Measurements from ENCODE around the gene HIC1. TPM values are rescaled to one million over a fixed set of nuclear protein-coding genes. Genes with fewer than 3 reads are reported as not detected.

HIC1 gene
- total RNA-seq, 1 donor from 2014 or later, result 9.9 TPM

DNA sequence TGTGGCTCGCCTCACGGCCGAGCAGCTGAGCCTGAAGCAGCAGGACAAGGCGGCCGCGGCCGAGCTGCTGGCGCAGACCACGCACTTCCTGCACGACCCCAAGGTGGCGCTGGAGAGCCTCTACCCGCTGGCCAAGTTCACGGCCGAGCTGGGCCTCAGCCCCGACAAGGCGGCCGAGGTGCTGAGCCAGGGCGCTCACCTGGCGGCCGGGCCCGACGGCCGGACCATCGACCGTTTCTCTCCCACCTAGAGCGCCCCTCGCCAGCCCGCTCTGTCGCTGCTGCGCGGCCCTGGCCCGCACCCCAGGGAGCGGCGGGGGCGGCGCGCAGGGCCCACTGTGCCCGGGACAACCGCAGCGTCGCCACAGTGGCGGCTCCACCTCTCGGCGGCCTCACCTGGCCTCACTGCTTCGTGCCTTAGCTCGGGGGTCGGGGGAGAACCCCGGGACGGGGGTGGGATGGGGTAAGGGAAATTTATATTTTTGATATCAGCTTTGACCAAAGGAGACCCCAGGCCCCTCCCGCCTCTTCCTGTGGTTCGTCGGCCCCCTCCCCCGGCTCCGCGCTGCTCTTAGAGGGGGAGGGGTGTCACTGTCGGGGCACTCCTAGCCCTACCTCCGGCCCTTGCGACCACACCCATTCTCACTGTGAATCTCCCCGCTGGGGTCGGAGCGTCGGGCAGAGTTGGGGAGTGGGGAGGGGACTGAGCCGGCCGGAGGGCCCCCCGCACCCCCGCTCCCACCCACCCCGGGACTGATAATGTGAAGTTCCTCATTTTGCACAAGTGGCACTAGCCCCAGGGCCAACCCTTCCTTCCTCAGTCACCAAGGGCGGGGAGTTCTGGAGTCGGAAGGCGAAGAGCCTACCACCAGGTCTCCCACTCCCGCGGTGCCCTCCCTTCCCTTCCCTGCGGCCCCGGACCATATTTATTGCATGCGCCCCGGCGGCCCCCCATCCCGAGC, 4.0 kb downstream of the HIC1 start:
- peak; percentile 78 for ATAC-seq

DNA sequence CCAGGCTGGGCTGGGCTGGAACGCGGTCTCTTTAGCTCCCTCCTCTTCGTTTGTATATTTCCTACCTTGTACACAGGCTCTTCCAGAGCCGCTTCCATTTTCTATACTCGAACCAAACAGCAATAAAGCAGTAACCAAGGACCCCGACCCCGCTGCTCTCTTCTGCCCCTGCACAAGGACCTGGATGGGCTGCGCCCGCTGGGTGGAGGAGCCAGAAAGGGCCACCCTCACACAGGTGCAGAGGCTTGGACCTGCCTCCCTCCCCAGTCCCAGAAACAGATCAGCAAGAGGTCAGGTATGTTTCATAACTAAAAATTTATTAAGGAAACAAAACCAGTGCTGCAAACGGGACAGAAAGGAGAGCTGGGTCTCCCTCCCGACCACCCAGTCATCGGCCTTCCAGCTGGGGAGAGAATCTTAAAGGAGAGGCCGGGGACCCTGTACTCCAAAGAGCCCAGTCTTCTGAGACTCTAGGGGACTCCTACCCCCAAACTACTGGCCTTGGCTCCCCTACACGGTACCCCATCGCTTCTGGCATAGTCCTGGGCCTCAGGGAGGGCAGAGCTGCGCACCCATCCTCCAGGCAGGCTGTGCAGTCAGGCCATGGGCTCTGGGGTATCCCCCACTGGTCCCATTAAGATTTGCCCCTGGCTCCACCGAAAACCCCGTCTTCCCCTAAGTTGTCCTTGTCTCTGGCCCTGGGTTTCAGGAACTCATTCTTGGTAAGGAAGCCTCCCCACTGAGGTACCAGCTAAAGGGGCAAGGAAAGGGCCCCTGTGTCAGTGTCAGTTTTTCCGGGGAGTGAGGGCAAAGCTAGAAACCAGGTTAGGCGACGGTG, 4.9 kb downstream of the HIC1 start:
- DNase-seq (ENCODE audit: low spot score) (no peak), ATAC-seq (no peak)

More for the DNA sequence above, 4.0 kb downstream of the HIC1 start:
- DNase-seq (ENCODE audit: low spot score), result peak; percentile 87

DNA sequence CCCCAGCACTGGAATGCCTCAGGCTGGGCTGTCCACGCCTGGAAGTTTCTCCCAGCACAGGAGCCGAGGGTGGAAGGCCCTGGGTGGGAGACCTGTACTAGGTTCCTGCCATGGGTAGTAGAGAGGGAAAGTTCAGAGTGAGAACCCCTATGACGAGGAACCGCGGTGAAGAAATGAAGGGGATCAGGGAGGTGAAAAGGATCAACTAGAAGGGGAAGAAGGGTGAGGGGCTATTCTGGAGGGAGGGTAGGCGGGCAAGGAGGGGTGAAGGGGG, 5.4 kb downstream of the HIC1 start:
- ATAC-seq (no peak), DNase-seq (ENCODE audit: low spot score) (no peak)

DNA sequence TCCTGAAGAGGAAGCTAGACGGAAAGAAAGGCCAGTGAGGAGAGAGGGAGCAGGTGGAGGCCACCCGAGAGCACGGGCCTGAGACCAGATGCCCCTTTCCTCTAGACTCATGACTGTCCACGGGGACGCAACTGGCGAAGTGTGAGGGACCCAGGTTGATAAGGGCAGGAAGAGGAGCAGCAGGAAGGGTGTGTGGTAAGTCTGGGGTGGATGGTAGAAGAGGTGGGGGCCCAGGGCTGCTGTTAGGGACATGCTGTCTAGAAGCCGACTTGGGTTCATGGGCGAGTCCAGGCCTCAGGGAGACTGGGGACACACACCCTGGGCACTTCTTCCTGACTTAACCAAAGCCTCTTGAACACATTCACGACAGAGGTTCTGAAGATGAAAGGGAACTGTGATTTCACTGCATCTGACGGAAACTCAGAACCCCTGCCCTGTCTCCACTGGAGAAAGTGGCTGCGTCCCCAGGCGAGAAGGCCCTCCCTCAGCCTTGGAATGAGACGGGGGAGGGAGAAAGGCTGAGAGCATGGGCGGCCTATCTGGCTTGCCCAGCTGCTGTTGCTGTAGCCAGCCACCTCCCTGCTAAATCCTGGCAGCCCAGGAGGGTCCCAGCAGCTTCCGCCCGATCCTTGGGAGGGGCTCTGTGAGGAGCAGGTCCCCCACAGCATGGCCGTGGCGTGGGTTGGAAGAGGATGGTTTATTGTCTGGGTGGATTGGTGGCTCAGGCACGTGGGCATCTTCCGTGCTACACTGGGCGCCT, 6.0 kb downstream of the HIC1 start:
- ATAC-seq (no peak), DNase-seq (ENCODE audit: low spot score) (no peak)

DNA sequence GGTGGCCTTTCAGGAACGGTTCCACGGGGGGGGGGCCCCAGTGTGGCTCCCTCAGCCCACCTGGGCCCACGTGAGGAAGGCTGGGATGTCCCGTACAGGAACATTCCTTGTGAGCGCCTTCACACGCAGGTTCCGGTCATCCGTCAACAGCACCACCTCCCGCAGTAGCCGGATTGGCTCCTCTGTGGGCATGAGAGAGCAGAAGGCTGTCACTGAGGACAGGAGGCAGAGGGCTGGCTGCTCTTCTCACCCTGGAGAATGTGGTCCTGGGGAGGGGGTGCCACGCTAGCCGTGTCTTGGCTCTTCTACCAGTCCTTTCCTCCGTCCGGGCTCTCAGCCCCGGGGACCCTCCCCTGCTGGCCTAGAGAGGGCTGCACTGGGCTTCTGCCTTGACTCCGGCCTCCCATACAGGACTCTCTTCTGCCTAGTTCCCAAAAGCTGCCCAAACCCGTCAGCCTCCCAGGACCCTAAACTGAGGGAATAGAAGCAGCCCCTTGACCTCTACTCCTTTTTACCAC, 6.6 kb downstream of the HIC1 start:
- no peak for DNase-seq (ENCODE audit: low spot score)
- no peak for ATAC-seq

DNA sequence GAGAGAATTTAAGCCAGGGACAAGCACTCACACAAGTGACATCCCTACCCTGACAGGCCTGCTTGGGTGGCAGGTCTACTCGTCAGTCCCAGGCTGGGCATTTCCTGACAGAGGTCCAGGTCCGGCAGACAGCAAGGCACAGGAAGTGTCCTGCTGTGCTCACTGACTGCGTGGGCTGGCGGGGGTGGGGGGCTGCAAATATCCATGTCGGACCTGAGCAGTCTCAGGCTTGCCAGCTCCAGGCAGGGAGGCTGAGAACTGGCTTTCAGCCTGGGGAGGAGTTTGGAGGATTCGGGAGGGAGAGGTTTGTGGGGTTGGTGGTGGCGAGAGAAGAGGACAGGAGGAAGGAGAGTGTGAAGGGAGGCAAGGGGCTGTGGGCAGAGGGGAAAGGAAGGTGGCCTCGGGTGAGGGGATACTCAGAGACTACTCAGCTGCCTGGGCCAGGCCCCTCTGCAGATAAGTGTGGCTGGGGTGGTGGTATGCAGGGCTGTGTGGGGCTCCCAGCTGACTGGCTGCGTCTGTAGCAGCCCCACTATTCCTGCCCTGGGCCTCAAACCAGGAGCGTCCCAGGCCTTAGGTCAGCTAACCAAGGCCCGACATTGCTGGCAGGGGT, 7.8 kb downstream of the HIC1 start:
- ATAC-seq (no peak), DNase-seq (ENCODE audit: low spot score) (no peak)

DNA sequence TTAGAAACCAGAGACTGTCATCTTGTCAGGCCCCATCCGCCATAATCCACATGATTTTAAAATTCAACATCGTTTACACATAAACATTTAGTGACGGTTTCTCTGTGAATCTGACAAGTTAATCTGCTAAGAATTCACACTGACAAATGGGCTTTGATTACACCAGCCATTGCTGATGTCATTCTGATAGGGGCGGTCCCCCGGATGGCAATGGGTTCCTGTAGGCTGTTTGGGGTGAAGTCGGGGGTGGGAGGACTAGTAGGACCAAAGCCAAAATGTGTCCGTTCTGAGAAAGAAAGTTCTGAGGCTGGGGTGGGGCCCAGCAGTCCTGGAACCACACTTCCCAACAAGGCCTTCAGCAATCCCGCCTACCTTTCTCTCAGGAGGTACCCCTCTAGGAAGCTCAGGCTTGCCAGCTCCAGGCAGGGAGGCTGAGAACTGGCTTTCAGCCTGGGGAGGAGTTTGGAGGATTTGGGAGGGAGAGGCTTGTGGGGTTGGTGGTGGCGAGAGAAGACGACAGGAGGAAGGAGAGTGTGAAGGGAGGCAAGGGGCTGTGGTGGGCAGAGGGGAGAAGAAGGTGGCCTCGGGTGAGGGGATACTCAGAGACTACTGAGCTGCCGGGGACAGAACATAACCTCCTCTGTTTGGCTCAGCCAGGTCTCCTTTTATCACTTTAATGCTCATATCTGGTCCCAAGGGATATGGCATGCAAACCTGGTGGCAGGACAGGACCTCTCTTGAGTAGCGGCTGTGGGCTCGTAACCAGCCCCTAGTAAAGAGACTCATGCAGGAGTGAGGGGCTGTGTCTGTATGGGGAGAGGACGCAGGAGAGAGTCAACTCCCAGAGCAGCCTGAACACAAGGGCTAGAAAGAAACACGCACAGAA, 8.6 kb downstream of the HIC1 start:
- ATAC-seq (no peak), DNase-seq (ENCODE audit: low spot score) (no peak)

DNA sequence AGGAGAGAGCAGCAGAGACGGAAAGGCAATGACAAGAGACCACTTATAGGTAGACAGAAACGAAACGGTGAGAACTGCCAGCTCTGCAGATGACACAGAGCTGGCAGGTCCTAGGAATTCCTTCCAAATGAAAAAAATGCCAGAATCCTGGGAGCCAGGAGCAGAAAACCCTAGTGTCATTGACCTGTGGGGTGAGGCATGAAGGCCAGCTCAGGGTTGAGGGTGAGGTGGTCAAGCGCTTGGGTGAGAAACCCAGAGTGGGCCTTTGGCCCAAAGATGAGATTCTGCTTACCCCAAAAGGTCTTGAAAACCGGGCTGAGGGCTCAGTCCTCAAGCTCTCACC, 9.2 kb downstream of the HIC1 start:
- ATAC-seq, result peak; percentile 32
- no peak for DNase-seq (ENCODE audit: low spot score)

DNA sequence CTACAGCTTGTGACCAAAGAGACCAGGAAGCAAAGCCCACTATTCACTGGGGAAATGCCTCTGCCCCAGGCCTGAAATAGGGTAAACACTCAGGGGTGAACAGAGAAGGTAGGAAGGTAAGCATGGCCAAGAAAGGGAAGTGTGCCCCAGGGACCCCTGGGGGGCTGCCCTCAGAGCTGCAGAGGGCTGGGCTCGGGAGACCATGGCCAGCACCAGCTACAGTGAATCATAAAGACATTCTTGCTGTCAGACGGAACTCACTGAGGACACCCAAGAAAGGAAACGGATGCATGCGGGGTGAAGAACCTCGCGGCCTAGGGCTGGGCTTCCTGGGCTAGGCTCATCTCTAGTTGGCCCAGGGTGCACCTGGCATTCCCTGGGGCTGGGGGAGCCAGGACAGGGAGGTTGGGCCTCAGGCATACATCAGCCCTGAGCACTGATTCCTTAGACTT, 9.6 kb downstream of the HIC1 start:
- no peak for DNase-seq (ENCODE audit: low spot score)

DNA sequence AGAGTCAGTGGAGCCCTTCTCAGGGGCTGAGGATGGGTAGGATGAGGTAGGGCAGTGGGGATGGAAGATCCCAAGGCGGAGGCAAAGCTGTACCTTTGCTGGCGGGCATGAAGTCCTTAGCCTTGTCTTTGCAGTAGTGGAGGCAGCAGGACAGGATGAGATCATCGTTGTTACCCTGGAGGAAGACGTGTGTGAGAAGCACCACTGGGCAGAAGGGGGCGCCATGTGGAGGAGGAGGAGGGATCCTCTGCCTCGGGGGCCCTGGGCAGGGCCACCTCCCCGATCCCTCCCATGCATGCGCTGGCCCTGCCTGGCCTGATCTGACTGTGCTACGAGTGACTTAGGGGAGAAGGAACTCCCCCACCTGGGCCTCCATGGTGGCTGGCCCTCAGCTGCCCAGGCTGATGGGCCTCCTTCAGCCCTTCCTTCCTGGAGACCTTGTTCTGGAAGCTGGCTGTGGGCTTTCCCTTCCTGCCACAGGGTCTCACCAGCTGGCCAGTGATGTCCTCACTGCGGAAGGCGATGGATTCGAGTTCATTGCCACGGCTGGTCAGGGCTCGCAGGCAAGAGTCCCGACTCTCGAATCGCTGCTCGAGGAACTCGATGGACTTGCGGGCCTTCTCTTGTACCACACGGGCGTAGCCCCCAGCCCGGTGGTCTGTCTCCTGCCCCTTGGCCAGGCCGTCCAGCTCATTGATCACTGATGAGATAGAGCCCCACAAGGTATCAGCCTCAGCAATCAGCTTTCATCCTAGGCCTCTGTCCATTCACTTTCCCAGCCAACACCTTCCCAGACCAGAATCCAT, 10.3 kb downstream of the HIC1 start:
- DNase-seq (ENCODE audit: low spot score), result no peak
- ATAC-seq, result peak; percentile 8

More for the DNA sequence above, 9.6 kb downstream of the HIC1 start:
- peak; percentile 4 for ATAC-seq

DNA sequence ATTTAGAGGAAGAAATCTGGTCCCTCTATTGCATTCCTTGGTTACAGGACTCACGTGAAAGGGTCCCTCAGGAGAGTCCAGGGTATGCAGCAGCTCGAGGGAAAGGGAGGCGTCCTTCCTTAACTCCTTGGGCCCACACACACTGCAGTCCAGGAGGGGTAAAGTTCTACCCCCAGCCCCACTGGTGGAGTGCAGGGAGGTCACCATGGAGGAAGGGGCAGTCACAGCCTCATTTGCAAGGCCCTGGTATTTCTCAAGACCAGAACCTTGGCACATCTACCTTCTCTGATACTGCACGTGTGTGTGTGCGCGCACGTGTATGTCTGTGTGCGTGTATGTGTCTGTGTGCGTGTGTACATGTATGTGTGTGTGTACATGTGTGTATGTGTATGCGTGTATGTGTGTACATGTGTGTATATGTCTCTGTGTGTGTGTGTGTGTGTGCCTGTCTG, 11.1 kb downstream of the HIC1 start:
- DNase-seq (ENCODE audit: low spot score), result no peak
- no peak for ATAC-seq

DNA sequence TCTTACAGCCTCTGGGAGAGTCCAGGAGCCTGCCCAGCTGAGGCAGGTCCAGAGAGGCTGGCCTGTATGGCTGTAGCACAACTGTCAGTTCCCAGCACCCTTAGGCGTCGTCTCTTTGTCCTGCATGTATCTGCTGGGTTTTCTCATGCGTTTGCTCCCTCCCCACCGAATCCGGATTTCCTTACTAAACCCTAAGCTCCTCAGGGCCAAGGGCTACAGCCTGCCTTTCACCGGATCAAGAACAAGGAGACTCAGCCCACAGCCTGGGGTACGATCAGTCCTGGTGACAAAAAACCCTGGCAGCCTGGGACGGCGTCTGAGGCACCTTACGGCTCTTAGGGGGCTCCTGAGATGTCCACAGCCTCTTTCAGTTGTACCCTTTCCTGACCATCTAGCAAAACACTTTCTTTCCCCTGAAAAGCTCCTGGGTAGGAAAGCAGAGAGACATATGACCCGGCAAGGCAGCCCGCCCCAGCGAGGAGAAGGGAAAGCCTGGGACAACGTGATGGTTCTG, 12.2 kb downstream of the HIC1 start:
- ATAC-seq (no peak), DNase-seq (ENCODE audit: low spot score) (no peak)

DNA sequence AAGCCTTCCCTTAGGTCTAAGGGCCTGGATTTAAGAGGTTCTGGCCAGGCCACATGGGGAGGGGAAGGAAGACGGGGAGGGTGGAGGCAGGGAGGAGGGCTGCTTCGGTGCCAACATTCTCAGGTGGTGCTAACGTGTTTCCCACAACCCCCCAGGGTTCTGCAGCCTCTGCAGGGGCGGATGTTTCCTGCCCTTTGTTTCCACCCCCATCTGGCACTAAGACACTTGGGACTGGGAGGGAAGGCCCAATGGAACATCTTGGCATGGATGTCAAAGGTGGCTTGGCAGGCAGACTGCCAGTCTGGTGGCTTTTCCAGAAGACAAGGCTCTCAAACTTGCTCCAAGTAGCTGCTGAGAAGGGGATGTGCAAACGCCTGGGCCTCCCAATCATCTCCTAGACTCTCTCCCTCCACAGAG, 12.7 kb downstream of the HIC1 start:
- ATAC-seq (no peak), DNase-seq (ENCODE audit: low spot score) (no peak)

DNA sequence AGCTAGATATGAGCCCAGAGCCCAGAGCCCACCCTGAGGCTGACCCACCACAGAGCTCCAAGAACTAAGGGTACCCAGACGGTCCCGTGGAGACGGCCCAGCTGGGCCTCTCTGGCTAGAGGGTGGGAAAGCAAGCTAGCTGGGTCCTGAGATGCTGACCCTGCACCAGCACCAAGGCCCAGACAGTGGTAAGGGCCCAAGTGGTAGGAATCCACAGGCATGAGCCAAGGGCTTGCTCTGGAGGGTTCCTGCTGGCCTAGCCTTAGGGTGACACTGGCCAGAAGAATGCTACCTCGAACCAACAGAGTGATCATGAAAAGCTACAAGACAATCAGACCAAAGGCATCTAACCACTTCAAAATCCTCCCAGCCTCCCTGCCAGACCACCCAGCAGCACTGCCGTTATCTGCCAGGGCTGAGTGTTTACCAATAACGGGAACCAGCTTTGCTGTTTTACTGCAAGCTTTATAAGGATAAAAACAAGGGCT, 13.2 kb downstream of the HIC1 start:
- ATAC-seq (no peak), DNase-seq (ENCODE audit: low spot score) (no peak)

DNA sequence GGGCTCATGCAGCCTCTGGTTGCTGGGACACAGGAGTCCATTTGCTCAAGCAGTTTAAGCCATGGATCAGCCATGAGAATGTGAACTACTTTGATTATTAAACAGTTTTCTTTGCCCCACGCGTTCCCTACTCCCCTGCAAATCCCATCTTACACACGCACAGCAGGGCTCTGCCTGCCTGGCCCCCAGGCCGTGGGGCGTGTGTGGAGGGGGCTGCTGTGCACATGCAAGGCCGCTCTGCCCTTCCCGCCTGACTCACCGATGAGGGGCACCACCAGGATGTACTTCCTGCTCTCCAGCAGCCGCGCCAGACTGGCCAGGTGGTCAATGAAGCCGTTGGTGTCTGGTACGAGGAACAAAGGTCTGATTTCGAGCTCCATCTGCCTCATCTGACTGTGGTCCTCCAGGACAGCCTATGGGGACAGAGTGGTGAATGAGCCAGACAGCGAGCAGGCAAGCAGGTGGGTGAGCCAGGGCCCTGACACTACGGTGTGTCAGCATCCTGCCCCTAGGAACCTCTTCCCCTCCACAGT, 13.7 kb downstream of the HIC1 start:
- no peak for ATAC-seq

DNA sequence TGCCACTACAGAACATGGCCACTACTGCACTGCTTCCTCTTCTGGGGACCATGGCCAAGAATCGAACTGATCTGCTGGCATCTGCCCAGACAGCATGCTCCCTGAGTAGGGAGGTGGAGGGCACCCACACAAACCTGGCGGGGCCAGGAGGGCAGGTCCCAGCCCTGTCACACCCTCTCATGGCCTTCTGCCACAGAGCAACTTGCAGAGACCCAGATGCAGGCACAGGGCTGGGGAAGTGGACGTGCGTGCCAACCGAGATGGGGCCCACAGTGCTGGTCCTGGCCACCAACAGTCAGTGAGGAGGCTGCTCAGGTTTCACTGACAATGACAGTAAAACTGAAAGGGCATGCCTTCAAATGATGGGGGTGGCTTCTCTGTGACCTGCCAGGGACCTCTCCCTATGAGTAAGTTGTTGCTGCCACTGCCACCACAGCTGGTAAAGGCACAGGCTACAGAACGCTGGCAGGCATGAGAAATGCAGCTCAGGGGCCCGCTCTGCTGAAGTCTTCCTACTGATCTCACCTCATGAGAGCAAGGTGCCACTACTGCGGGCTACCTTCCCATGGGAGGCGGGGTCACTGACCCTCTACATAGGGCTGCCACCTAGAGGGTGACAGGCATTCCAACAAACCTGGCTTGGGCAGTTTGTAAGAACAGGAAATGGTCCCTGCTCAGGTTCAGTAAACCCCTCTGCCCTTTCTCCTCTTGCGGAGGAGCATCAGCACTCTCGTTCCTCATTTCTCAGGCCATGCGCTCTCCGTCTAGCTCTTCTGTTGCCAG, 15.5 kb downstream of the HIC1 start:
- peak; percentile 90 for DNase-seq (ENCODE audit: low spot score)
- peak; percentile 81 for ATAC-seq

More for the DNA sequence above, 13.7 kb downstream of the HIC1 start:
- no peak for DNase-seq (ENCODE audit: low spot score)

DNA sequence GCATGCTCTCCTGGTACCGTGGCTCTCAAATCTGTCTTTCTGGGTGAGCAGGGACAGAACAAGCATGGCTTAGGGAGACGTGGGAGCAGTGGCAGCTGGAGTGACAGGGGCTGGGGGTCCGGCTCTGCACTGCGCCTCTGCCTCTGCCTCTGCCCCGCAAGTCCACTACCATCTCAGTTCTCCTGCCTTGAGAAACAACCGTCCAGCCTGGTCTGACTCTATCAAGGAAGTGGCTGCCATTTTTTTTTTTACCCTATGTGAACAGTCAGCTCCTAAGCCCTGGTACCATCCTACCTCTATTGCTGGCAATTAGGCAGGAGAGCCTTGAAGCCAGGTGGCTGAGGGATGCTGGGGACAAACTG, 16.1 kb downstream of the HIC1 start:
- DNase-seq (ENCODE audit: low spot score) (no peak), ATAC-seq (no peak)
